NCI-H526 (cell line): ENCODE results near the gene RNF126.

Experiments used
- DNase-seq, 2 experiments: peaks; one replicate each; lab custom pipeline; 2025; lab: John Stamatoyannopoulos, UW

Gene RNF126

GRCh38 chr19:663682-664117 is 686 bp upstream of the RNF126 start:
- DNase-seq = no peak

GRCh38 chr19:662207-662961 is 630 bp downstream of the RNF126 start:
- peak in 1 of 2 experiments; percentile 28 for DNase-seq

GRCh38 chr19:661427-662196 is 1.4 kb downstream of the RNF126 start:
- DNase-seq = no peak

- no peak for DNase-seq
Observed at GRCh38 chr19:660793-661426, 2.1 kb downstream of the RNF126 start.

GRCh38 chr19:658916-659839 is 3.8 kb downstream of the RNF126 start:
- no peak for DNase-seq

- DNase-seq = no peak
Observed at GRCh38 chr19:658059-658839, 4.8 kb downstream of the RNF126 start.

GRCh38 chr19:657611-658010 is 5.4 kb downstream of the RNF126 start:
- DNase-seq = no peak

GRCh38 chr19:656751-657559 is 6.1 kb downstream of the RNF126 start:
- no peak for DNase-seq

GRCh38 chr19:655691-656090 is 7.3 kb downstream of the RNF126 start:
- no peak for DNase-seq

- DNase-seq = no peak
Observed at GRCh38 chr19:653425-653824, 9.6 kb downstream of the RNF126 start.

GRCh38 chr19:652467-653389 is 10.3 kb downstream of the RNF126 start:
- no peak for DNase-seq

- DNase-seq = no peak
Observed at GRCh38 chr19:651991-652390, 11.0 kb downstream of the RNF126 start.

- no peak for DNase-seq
Observed at GRCh38 chr19:651114-651818, 11.7 kb downstream of the RNF126 start.

- no peak for DNase-seq
Observed at GRCh38 chr19:650121-650520, 12.9 kb downstream of the RNF126 start.

- no peak for DNase-seq
Observed at GRCh38 chr19:648904-649801, 13.9 kb downstream of the RNF126 start.

GRCh38 chr19:648305-648704 is 14.7 kb downstream of the RNF126 start:
- no peak for DNase-seq

GRCh38 chr19:647566-648284 is 15.3 kb downstream of the RNF126 start:
- DNase-seq = no peak
